ENCODE results near the gene EMID1. TPM values are rescaled to one million over a fixed set of nuclear protein-coding genes. Genes with fewer than 3 reads are reported as not detected.
A peak's percentile ranks its signal among the peaks of the same experiment; 100 is the strongest.

EMID1 gene
- total RNA-seq, 3 donors from 2014 or later (not counting 1 experiment from before 2014, with no cell fraction given) = 0.59 to 1.3 (median 0.65) TPM

GRCh38 chr22:29263791-29264276 lies 58.1 kb downstream of the EMID1 start:
- H3K4me3 ChIP-seq (ENCODE audit: low read length) = no peak overlapping the region
- no peaks in the 10 kb centered on the region for H3K27me3 Mint-ChIP-seq (ENCODE audit: low read depth in 2 of 2)
- no peak overlapping the region for H3K4me3 Mint-ChIP-seq
- no peak overlapping the region for H3K27ac ChIP-seq (ENCODE audit: low read length)
- H3K4me1 Mint-ChIP-seq = peaks cover 20 to 22% of the 10 kb centered on the region in 2 donors
- DNase-seq (no peak), ATAC-seq (no peak)
- no peak for TF ChIP-seq CTCF (IDR thresholded peaks at IDR 0.05)
- 92% methylated on average over 14 of the region's 14 CpGs for WGBS (ENCODE audit: insufficient coverage)
- H3K27me3 ChIP-seq (ENCODE audit: control insufficient read depth, insufficient read depth, low read length) = no peaks in the 10 kb centered on the region
- peaks cover 11% of the 10 kb centered on the region for H3K4me1 ChIP-seq (ENCODE audit: control insufficient read depth, insufficient read depth, low read length)
- no peaks in the 10 kb centered on the region for H3K9me3 Mint-ChIP-seq
- H3K36me3 ChIP-seq (ENCODE audit: control insufficient read depth, insufficient read depth, low read length) = peaks cover 3% of the 10 kb centered on the region
- no peaks in the 10 kb centered on the region for H3K9me3 ChIP-seq (ENCODE audit: control insufficient read depth, insufficient read depth, low read length)
- H3K36me3 Mint-ChIP-seq = peaks cover 8% of the 10 kb centered on the region
- H3K27ac Mint-ChIP-seq = no peak overlapping the region
- intact Hi-C loops (cut with micrococcal nuclease) = loop anchor here (10.0 kb wide), 1 partner anchor 1349 kb away; the partner anchor contains the start of gene PITPNB

GRCh38 chr22:29265305-29265704 lies 59.6 kb downstream of the EMID1 start:
- no peak for ATAC-seq
- WGBS (ENCODE audit: insufficient coverage) = 99% methylated on average over 7 of the region's 7 CpGs
- no peaks in the 10 kb centered on the region for H3K27me3 Mint-ChIP-seq (ENCODE audit: low read depth in 2 of 2)
- peaks cover 34 to 37% of the 10 kb centered on the region in 2 donors for H3K4me1 Mint-ChIP-seq
- intact Hi-C loops (cut with micrococcal nuclease) = loop anchor here (10.0 kb wide), 1 partner anchor 1351 kb away; the partner anchor contains the start of gene PITPNB
- H3K4me3 Mint-ChIP-seq = no peak overlapping the region
- Histone ChIP-seq H3K4me3 (ENCODE audit: low read length) (no peak overlapping the region), H3K36me3 (ENCODE audit: control insufficient read depth, insufficient read depth, low read length) (peaks cover 3% of the 10 kb centered on the region), H3K27ac (ENCODE audit: low read length) (no peak overlapping the region), H3K27me3 (ENCODE audit: control insufficient read depth, insufficient read depth, low read length) (no peaks in the 10 kb centered on the region), H3K9me3 (ENCODE audit: control insufficient read depth, insufficient read depth, low read length) (no peaks in the 10 kb centered on the region), H3K4me1 (ENCODE audit: control insufficient read depth, insufficient read depth, low read length) (peaks cover 25% of the 10 kb centered on the region)
- TF ChIP-seq CTCF (IDR thresholded peaks at IDR 0.05) = no peak
- peaks cover 8% of the 10 kb centered on the region for H3K36me3 Mint-ChIP-seq
- no peak overlapping the region for H3K27ac Mint-ChIP-seq
- no peaks in the 10 kb centered on the region for H3K9me3 Mint-ChIP-seq
- no peak for DNase-seq

GRCh38 chr22:29265929-29266328 lies 60.2 kb downstream of the EMID1 start:
- Mint-ChIP-seq H3K27me3 (ENCODE audit: low read depth in 2 of 2) (no peaks in the 10 kb centered on the region), H3K4me1 (peaks cover 40 to 43% of the 10 kb centered on the region in 2 donors), H3K27ac (peak overlapping the region in 1 of 2 donors; percentile 96), H3K36me3 (peaks cover 8% of the 10 kb centered on the region), H3K9me3 (no peaks in the 10 kb centered on the region), H3K4me3 (no peak overlapping the region)
- Histone ChIP-seq H3K9me3 (ENCODE audit: control insufficient read depth, insufficient read depth, low read length) (no peaks in the 10 kb centered on the region), H3K4me1 (ENCODE audit: control insufficient read depth, insufficient read depth, low read length) (peaks cover 28% of the 10 kb centered on the region), H3K4me3 (ENCODE audit: low read length) (no peak overlapping the region), H3K36me3 (ENCODE audit: control insufficient read depth, insufficient read depth, low read length) (peaks cover 3% of the 10 kb centered on the region), H3K27me3 (ENCODE audit: control insufficient read depth, insufficient read depth, low read length) (no peaks in the 10 kb centered on the region), H3K27ac (ENCODE audit: low read length) (no peak overlapping the region)
- intact Hi-C loops (cut with micrococcal nuclease) = loop anchor here (10.0 kb wide), 1 partner anchor 1351 kb away; the partner anchor contains the start of gene PITPNB
- no peak for ATAC-seq
- no peak for TF ChIP-seq CTCF (IDR thresholded peaks at IDR 0.05)
- no peak for DNase-seq
- WGBS (ENCODE audit: insufficient coverage) = 90% methylated on average over 4 of the region's 4 CpGs

All from natural killer cell (primary cell).